Measurements from ENCODE around the gene EGFL7.
"Not testable (repeated sequence)": the region's sequence is repeated elsewhere in the genome, so short reads cannot be mapped to it uniquely, and the experiment has no call there.

EGFL7 gene

GRCh38 chr9:136709454-136710109 lies 46.9 kb downstream of the EGFL7 start:
- Histone ChIP-seq H3K9ac (no peak overlapping the region), H2AFZ (no peak overlapping the region), H3K4me1 (no peaks in the 10 kb centered on the region), H3K27ac (no peak overlapping the region), H3K36me3 (ENCODE audit: control insufficient read depth, insufficient read depth, low read length) (no peaks in the 10 kb centered on the region), H3K79me2 (no peaks in the 10 kb centered on the region), H3K27me3 (ENCODE audit: control insufficient read depth, insufficient read depth, low read length) (no peaks in the 10 kb centered on the region), H3K4me3 (ENCODE audit: low read depth, low read length) (no peak overlapping the region), H3K4me2 (ENCODE audit: low read length) (no peak overlapping the region), H3K9me3 (ENCODE audit: control insufficient read depth, low read length) (no peaks in the 10 kb centered on the region)
- TF ChIP-seq CTCF (IDR thresholded peaks at IDR 0.05): no peak

GRCh38 chr9:136710543-136710942 lies 47.8 kb downstream of the EGFL7 start:
- Histone ChIP-seq H3K36me3 (ENCODE audit: control insufficient read depth, insufficient read depth, low read length) (no peaks in the 10 kb centered on the region), H3K79me2 (no peaks in the 10 kb centered on the region), H3K4me1 (no peaks in the 10 kb centered on the region), H3K9me3 (ENCODE audit: control insufficient read depth, low read length) (no peaks in the 10 kb centered on the region), H3K27ac (no peak overlapping the region), H3K4me3 (ENCODE audit: low read depth, low read length) (no peak overlapping the region), H3K4me2 (ENCODE audit: low read length) (no peak overlapping the region), H2AFZ (no peak overlapping the region), H3K9ac (no peak overlapping the region), H3K27me3 (ENCODE audit: control insufficient read depth, insufficient read depth, low read length) (no peaks in the 10 kb centered on the region)
- TF ChIP-seq CTCF (IDR thresholded peaks at IDR 0.05): no peak

- H3K27me3 ChIP-seq (ENCODE audit: control insufficient read depth, insufficient read depth, low read length); H3K79me2 ChIP-seq; H2AFZ ChIP-seq; H3K9me3 ChIP-seq (ENCODE audit: control insufficient read depth, low read length); H3K27ac ChIP-seq; H3K9ac ChIP-seq; H3K36me3 ChIP-seq (ENCODE audit: control insufficient read depth, insufficient read depth, low read length); H3K4me1 ChIP-seq: not testable (repeated sequence)
- Histone ChIP-seq H3K4me2 (ENCODE audit: low read length) (peak overlapping the region; percentile 75), H3K4me3 (ENCODE audit: low read depth, low read length) (peak overlapping the region; percentile 14)
These were observed 48.5 kb downstream of the EGFL7 start for GRCh38 chr9:136711219-136711648.

DNA sequence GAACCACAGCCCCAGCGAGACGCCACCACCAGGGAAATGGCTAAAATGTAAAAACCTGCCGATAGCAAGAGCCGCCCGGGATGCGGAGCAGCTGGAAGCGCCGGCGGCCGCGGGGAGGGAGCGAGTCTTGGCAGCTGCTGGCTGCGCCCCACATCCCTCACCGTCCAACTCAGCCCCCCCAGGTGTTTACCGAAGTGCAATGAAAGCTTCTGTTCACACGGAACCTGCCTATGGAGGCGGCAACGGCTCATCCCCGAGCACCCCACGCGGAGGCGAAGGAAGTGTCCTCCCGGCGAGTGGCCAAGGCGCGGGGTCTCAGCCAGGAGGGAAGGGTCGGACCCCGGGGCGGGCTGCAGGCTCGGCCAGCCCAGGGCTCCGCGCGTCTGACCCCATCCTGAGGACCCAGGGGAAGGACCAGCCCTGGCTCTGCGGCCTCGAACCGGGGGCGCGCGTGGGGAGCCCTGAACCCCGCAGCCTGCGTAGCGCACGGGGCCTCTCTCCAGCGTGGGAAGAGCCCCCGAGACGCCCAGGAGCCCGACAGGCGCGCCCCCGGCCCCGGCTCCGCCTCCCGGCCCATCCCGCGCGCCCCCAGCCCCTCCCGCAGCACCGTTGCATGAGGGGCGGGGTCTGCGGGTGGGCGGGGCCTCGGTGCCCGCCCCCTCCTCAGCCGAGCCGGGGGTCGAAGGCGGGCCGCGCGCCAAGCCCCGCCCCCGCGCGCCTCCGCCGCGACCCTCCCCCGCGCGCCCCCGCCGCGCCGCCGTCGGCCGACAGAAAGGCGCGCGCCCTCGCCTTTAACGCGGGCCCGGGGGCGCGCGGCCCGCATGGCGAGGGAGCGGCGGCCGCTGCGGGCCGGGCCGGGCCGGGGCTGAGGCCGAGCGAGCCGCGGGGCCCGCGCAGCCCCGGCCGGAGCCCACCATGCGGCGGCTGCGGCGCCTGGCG lies 49.3 kb downstream of the EGFL7 start, which contains the start of gene DIPK1B:
Gene DIPK1B, plus strand, starts transcription at position 822 of the 939 bp plus-strand sequence. Its CDS starts 94 bp downstream, at position 916.
- H3K27ac ChIP-seq: peak within 1 kb of the TSS; percentile 19
- no peaks in the 10 kb centered on the region for H3K27me3 ChIP-seq (ENCODE audit: control insufficient read depth, insufficient read depth, low read length)
- H2AFZ ChIP-seq: peak within 1 kb of the TSS; percentile 72
- no peaks in the 10 kb centered on the region for H3K4me1 ChIP-seq
- H3K4me2 ChIP-seq (ENCODE audit: low read length): peak within 1 kb of the TSS; percentile 87
- no peaks in the 10 kb centered on the region for H3K79me2 ChIP-seq
- no peak for TF ChIP-seq CTCF (IDR thresholded peaks at IDR 0.05)
- peak within 1 kb of the TSS; percentile 71 for H3K4me3 ChIP-seq (ENCODE audit: low read depth, low read length)
- H3K9me3 ChIP-seq (ENCODE audit: control insufficient read depth, low read length): no peaks in the 10 kb centered on the region
- H3K9ac ChIP-seq: no peak within 1 kb of the TSS
- no peaks in the 10 kb centered on the region for H3K36me3 ChIP-seq (ENCODE audit: control insufficient read depth, insufficient read depth, low read length)
